Liver (tissue), 9 donors: ENCODE data around the gene FAM53B. TPM values are rescaled to one million over a fixed set of nuclear protein-coding genes. Genes with fewer than 3 reads are reported as not detected.

Source experiments
- DNase-seq: peaks from one replicate; pipeline ENCODE4 v3.0.0-alpha.2; 2017; ENCODE audit warnings: low spot score
- H3K27ac ChIP-seq, 2 donors: one replicate each; pipeline ENCODE4 v1.7.0; 2013; ENCODE audit warnings: inconsistent platforms in 2 of 2, low read length in 2 of 2, control low read depth in 1 of 2, low read depth in 1 of 2, mild to moderate bottlenecking in 1 of 2
- H3K27me3 ChIP-seq, 4 donors: one replicate each; pipeline versions ENCODE4 v1.6.1 to v1.7.0; 2013; ENCODE audit warnings: low read length in 3 of 4, inconsistent platforms in 1 of 4, mild to moderate bottlenecking in 1 of 4, moderate library complexity in 1 of 4; ENCODE audit not compliant: control insufficient read depth in 4 of 4, insufficient read depth in 4 of 4
- H3K36me3 ChIP-seq, 4 donors: one replicate each; pipeline versions ENCODE4 v1.6.1 to v1.7.0; 2013; ENCODE audit warnings: low read length in 3 of 4, mild to moderate bottlenecking in 3 of 4, low read depth in 1 of 4, moderate library complexity in 1 of 4; ENCODE audit not compliant: control insufficient read depth in 4 of 4, insufficient read depth in 3 of 4
- H3K4me1 ChIP-seq, 4 donors: one replicate each; pipeline versions ENCODE4 v1.6.1 to v1.7.0; 2013; ENCODE audit warnings: low read length in 3 of 4, mild to moderate bottlenecking in 3 of 4, moderate library complexity in 1 of 4; ENCODE audit not compliant: control insufficient read depth in 4 of 4, insufficient read depth in 4 of 4
- H3K4me3 ChIP-seq, 3 donors: one replicate each; pipeline versions ENCODE4 v1.6.1 to v1.7.0; 2013; ENCODE audit warnings: low read length in 3 of 3, control low read depth in 1 of 3, low read depth in 1 of 3, mild to moderate bottlenecking in 1 of 3
- H3K9ac ChIP-seq, 2 donors: one replicate each; pipeline ENCODE4 v1.7.0; 2013; ENCODE audit warnings: low read length in 2 of 2, mild to moderate bottlenecking in 2 of 2, moderate library complexity in 2 of 2, control low read depth in 1 of 2, low read depth in 1 of 2
- H3K9me3 ChIP-seq, 4 donors: one replicate each; pipeline versions ENCODE4 v1.6.1 to v1.7.0; 2013; ENCODE audit warnings: low read length in 3 of 4; ENCODE audit not compliant: control insufficient read depth in 4 of 4
- ATF3 ChIP-seq: IDR thresholded peaks from 2 replicates; pipeline ENCODE4 v1.6.1; 2016; ENCODE audit warnings: antibody characterized with exemption
- CTCF ChIP-seq: fragments of 150-350 bp; IDR thresholded peaks from 2 replicates; pipeline ENCODE4 v1.5.1; 2017; ENCODE audit warnings: improper control_type of control experiment, low read depth, low read length; ENCODE audit not compliant: missing input control
- EGR1 ChIP-seq, 2 donors: IDR thresholded peaks; 2 replicates each; pipeline ENCODE4 v1.6.1; 2016 to 2018; ENCODE audit warnings: antibody characterized with exemption in 2 of 2, low read depth in 2 of 2
- FOXA2 ChIP-seq: IDR thresholded peaks from 2 replicates; pipeline ENCODE4 v1.6.1; 2016; ENCODE audit warnings: antibody characterized with exemption
- GABPA ChIP-seq, 2 donors: IDR thresholded peaks in 1 of 2; conservative IDR thresholded peaks in 1 of 2; 2 replicates each; pipeline ENCODE4 v1.6.1; 2016; ENCODE audit warnings: antibody characterized with exemption in 2 of 2, mild to moderate bottlenecking in 1 of 2, moderate library complexity in 1 of 2
- HNF4A ChIP-seq, 2 donors: conservative IDR thresholded peaks; 2 replicates each; pipeline ENCODE4 v1.6.1; 2016; ENCODE audit warnings: antibody characterized with exemption in 2 of 2, mild to moderate bottlenecking in 2 of 2
- HNF4G ChIP-seq: IDR thresholded peaks from 2 replicates; pipeline ENCODE4 v1.6.1; 2016; ENCODE audit warnings: antibody characterized with exemption
- JUND ChIP-seq, 2 donors: IDR thresholded peaks; 2 replicates each; pipeline ENCODE4 v1.6.1; 2016; ENCODE audit warnings: antibody characterized with exemption in 2 of 2
- NR2F2 ChIP-seq: IDR thresholded peaks from 2 replicates; pipeline ENCODE4 v1.6.1; 2016; ENCODE audit warnings: antibody characterized with exemption
- RAD21 ChIP-seq, 2 donors: IDR thresholded peaks; 2 replicates each; pipeline ENCODE4 v1.6.1; 2016; ENCODE audit warnings: antibody characterized with exemption in 2 of 2, mild to moderate bottlenecking in 2 of 2
- RXRA ChIP-seq, 2 donors: IDR thresholded peaks; 2 replicates each; pipeline ENCODE4 v1.6.1; 2017 to 2018; ENCODE audit warnings: antibody characterized with exemption in 2 of 2, mild to moderate bottlenecking in 1 of 2
- SP1 ChIP-seq: IDR thresholded peaks from 2 replicates; pipeline ENCODE4 v1.6.1; 2018; ENCODE audit warnings: antibody characterized with exemption, mild to moderate bottlenecking
- TAF1 ChIP-seq: conservative IDR thresholded peaks from 2 replicates; pipeline ENCODE4 v1.6.1; 2016; ENCODE audit warnings: antibody characterized with exemption, mild to moderate bottlenecking
- YY1 ChIP-seq: IDR thresholded peaks from 2 replicates; pipeline ENCODE4 v1.6.1; 2016; ENCODE audit warnings: antibody characterized with exemption, mild to moderate bottlenecking
- ZBTB33 ChIP-seq: IDR thresholded peaks from 2 replicates; pipeline ENCODE4 v1.6.1; 2016; ENCODE audit warnings: antibody characterized with exemption
- WGBS: extraction: QIAGEN DNeasy Blood & Tissue Kit; methylation state at CpG from one replicate; pipeline ENCODE4 v1.1.7; 2013; 5-methylcytosine and 5-hydroxymethylcytosine counted together
- polyA plus RNA-seq, 2 donors: library from polyadenylated mRNA; stranded (reverse) in 1 of 2; unstranded in 1 of 2; fragments of 200-250 nt in 1 of 2; fragments of >200 nt in 1 of 2; fragmentation: Nextera tagmentation in 1 of 2; extraction: Ambion mirVana in 1 of 2; gene quantifications; one replicate each; pipeline versions ENCODE4 v1.2.1 to v1.2.3, GENCODE V29; 2013 to 2015
- total RNA-seq, 2 donors: library from RNA; depleted of rRNA; stranded (reverse); fragments of >200 nt; gene quantifications; one replicate each; pipeline ENCODE4 v1.2.3, GENCODE V29; 2014
- TF ChIP-seq, protein P1 (sequence below): IDR thresholded peaks from 2 replicates; pipeline ENCODE4 v1.6.1; 2016; ENCODE audit warnings: antibody characterized with exemption, mild to moderate bottlenecking
- donor health status: healthy.
- donor health status: healthy.
- donor health status: healthy.
- donor health status: healthy.
- donor health status: healthy.

Gene FAM53B
- total and polyA plus RNA-seq, 4 donors: 1.1 to 24.0 (median 6.3) TPM

DNA sequence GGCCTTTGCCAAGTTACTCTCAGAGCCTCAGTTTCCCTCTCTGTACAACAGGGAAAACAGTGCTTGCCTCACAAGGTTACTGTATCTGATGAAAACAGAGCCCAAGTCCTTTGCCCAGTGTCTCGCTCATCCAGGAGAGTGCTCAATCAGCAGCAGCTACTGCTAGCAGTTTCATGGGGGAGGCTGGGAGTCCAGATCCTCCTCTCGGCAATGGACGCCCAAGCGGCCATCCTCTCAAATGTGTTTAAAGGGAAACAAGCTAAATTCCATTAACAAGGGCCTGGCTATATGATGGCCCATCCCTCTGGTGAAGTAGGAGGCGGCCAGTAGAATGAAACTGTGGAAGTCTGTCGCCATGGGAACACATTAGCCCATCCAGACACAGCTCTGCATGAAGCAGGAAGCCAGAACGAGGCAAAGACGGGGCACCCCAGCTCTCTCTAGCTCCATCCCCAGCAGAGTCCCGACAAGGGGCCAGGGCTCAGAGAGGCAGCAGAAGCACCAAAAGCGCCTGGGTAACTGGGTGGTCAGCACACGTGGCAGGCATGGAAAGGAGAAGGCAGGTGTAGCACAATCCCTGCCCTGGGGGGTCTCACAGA lies 35.2 kb downstream of the FAM53B start:
- 76% methylated on average over 11 of the region's 11 CpGs for WGBS
- Histone ChIP-seq H3K4me1 (peaks cover 20 to 47% (median 27%) of the 10 kb centered on the region in 4 donors), H3K4me3 (no peak overlapping the region), H3K27me3 (no peaks in the 10 kb centered on the region), H3K27ac (no peak overlapping the region), H3K9ac (no peak overlapping the region), H3K9me3 (no peaks in the 10 kb centered on the region), H3K36me3 (peaks cover 0 to 6% (median 1%) of the 10 kb centered on the region in 4 donors)
- TF ChIP-seq RAD21 (IDR thresholded peaks at IDR 0.05) (no peak), FOXA2 (no peak), ATF3 (no peak), RXRA (IDR thresholded peaks at IDR 0.05) (no peak), JUND (IDR thresholded peaks at IDR 0.05) (no peak), HNF4A (conservative IDR thresholded peaks at IDR 0.05) (no peak), NR2F2 (no peak), SP1 (no peak), YY1 (no peak), GABPA (IDR thresholded peaks at IDR 0.05 in 1 of 2, conservative IDR thresholded peaks at IDR 0.05 in 1 of 2) (no peak), EGR1 (IDR thresholded peaks at IDR 0.05; ENCODE audit: low read depth in 2 of 2) (no peak), HNF4G (no peak), TAF1 (no peak), CTCF (no peak)
- TF ChIP-seq, protein P1, sequence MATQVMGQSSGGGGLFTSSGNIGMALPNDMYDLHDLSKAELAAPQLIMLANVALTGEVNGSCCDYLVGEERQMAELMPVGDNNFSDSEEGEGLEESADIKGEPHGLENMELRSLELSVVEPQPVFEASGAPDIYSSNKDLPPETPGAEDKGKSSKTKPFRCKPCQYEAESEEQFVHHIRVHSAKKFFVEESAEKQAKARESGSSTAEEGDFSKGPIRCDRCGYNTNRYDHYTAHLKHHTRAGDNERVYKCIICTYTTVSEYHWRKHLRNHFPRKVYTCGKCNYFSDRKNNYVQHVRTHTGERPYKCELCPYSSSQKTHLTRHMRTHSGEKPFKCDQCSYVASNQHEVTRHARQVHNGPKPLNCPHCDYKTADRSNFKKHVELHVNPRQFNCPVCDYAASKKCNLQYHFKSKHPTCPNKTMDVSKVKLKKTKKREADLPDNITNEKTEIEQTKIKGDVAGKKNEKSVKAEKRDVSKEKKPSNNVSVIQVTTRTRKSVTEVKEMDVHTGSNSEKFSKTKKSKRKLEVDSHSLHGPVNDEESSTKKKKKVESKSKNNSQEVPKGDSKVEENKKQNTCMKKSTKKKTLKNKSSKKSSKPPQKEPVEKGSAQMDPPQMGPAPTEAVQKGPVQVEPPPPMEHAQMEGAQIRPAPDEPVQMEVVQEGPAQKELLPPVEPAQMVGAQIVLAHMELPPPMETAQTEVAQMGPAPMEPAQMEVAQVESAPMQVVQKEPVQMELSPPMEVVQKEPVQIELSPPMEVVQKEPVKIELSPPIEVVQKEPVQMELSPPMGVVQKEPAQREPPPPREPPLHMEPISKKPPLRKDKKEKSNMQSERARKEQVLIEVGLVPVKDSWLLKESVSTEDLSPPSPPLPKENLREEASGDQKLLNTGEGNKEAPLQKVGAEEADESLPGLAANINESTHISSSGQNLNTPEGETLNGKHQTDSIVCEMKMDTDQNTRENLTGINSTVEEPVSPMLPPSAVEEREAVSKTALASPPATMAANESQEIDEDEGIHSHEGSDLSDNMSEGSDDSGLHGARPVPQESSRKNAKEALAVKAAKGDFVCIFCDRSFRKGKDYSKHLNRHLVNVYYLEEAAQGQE: no peak
- no peak for DNase-seq

- 38% methylated on average over 9 of the region's 9 CpGs for WGBS
- H3K9ac ChIP-seq: no peak overlapping the region
These were observed 35.9 kb downstream of the FAM53B start for GRCh38 chr10:124708246-124708779.

More at GRCh38 chr10:124708246-124708779, 35.9 kb downstream of the FAM53B start:
- no peak for DNase-seq
- peaks cover 24 to 53% (median 33%) of the 10 kb centered on the region in 4 donors for H3K4me1 ChIP-seq
- peak; percentile 26 for TF ChIP-seq HNF4G
- TF ChIP-seq RXRA (IDR thresholded peaks at IDR 0.05): peak; percentile 84 to 93
- TF ChIP-seq FOXA2: no peak
- no peak for TF ChIP-seq JUND (IDR thresholded peaks at IDR 0.05)
- peak; percentile 60 for TF ChIP-seq SP1
- no peak for TF ChIP-seq YY1
- TF ChIP-seq RAD21 (IDR thresholded peaks at IDR 0.05): peak in 1 of 2 donors; percentile 56
- TF ChIP-seq GABPA (IDR thresholded peaks at IDR 0.05 in 1 of 2, conservative IDR thresholded peaks at IDR 0.05 in 1 of 2): no peak
- TF ChIP-seq HNF4A (conservative IDR thresholded peaks at IDR 0.05): peak; percentile 57 to 69
- TF ChIP-seq ZBTB33: no peak
- peak overlapping the region in 1 of 2 donors; percentile 23 for H3K27ac ChIP-seq
- H3K4me3 ChIP-seq: no peak overlapping the region
- H3K27me3 ChIP-seq: no peaks in the 10 kb centered on the region
- H3K36me3 ChIP-seq: peaks cover 0 to 6% (median 1%) of the 10 kb centered on the region in 4 donors
- no peaks in the 10 kb centered on the region for H3K9me3 ChIP-seq
